CD8-positive, alpha-beta memory T cell (primary cell): ENCODE data around the gene P4HTM. TPM values are rescaled to one million over a fixed set of nuclear protein-coding genes. Genes with fewer than 3 reads are reported as not detected.

Experiments
- CTCF ChIA-PET: fragments of 350-600 bp; sonication (Branson Sonifier 250); formaldehyde crosslinking; loops from one replicate; lab custom pipeline; 2021; ENCODE audit warnings: antibody characterized with exemption; lab: Charles Lee
- POLR2A ChIA-PET: fragments of 350-600 bp; sonication (Branson Sonifier 250); formaldehyde crosslinking; loops from one replicate; lab custom pipeline; 2021; ENCODE audit warnings: antibody characterized with exemption; lab: Charles Lee
- DNase-seq, 5 donors: peaks; one replicate each; pipeline versions ENCODE4 v3.0.0 to v3.0.0-alpha.2; 2020 to 2022; ENCODE audit warnings: mixed read lengths in 1 of 5
- H3K27ac ChIP-seq: one replicate; pipeline ENCODE4 v1.7.0; 2013; ENCODE audit warnings: low read depth, mild to moderate bottlenecking, low read length, moderate library complexity
- H3K27me3 ChIP-seq: 2 replicates; pipeline ENCODE4 v1.7.0; 2013; ENCODE audit warnings: low read length, mild to moderate bottlenecking; ENCODE audit not compliant: insufficient read depth, poor library complexity, severe bottlenecking
- H3K36me3 ChIP-seq: 2 replicates; pipeline ENCODE4 v1.7.0; 2013; ENCODE audit warnings: mild to moderate bottlenecking, low read length, moderate library complexity; ENCODE audit not compliant: insufficient read depth
- H3K4me1 ChIP-seq: 2 replicates; pipeline ENCODE4 v1.7.0; 2013; ENCODE audit warnings: mild to moderate bottlenecking, low read length, moderate library complexity; ENCODE audit not compliant: insufficient read depth
- H3K4me3 ChIP-seq: 2 replicates; pipeline ENCODE4 v1.7.0; 2013; ENCODE audit warnings: mild to moderate bottlenecking, low read length
- H3K9me3 ChIP-seq: 2 replicates; pipeline ENCODE4 v1.7.0; 2013; ENCODE audit warnings: mild to moderate bottlenecking, low read length
- H3K27ac Mint-ChIP-seq, 8 donors: one replicate each; pipeline ENCODE4 v1.8.0; 2020 to 2021; ENCODE audit warnings: mixed read lengths in 8 of 8, mild to moderate bottlenecking in 6 of 8, inconsistent platforms in 3 of 8, moderate library complexity in 3 of 8
- H3K27me3 Mint-ChIP-seq, 2 donors: one replicate each; pipeline ENCODE4 v1.8.0; 2020 to 2021; ENCODE audit warnings: mixed read lengths in 2 of 2, mild to moderate bottlenecking in 1 of 2, moderate library complexity in 1 of 2
- H3K36me3 Mint-ChIP-seq, 3 donors: one replicate each; pipeline ENCODE4 v1.8.0; 2020 to 2021; ENCODE audit warnings: mixed read lengths in 3 of 3, inconsistent platforms in 1 of 3, mild to moderate bottlenecking in 1 of 3
- H3K4me1 Mint-ChIP-seq, 3 donors: one replicate each; pipeline ENCODE4 v1.8.0; 2020 to 2021; ENCODE audit warnings: mixed read lengths in 3 of 3, inconsistent platforms in 1 of 3, mild to moderate bottlenecking in 1 of 3
- H3K4me3 Mint-ChIP-seq, 7 donors: one replicate each; pipeline ENCODE4 v1.8.0; 2020 to 2021; ENCODE audit warnings: mixed read lengths in 7 of 7, mild to moderate bottlenecking in 6 of 7, moderate library complexity in 4 of 7, inconsistent platforms in 2 of 7
- H3K9me3 Mint-ChIP-seq, 5 donors: one replicate each; pipeline ENCODE4 v1.8.0; 2020 to 2022; ENCODE audit warnings: mixed read lengths in 5 of 5, mild to moderate bottlenecking in 3 of 5, moderate library complexity in 2 of 5, inconsistent platforms in 1 of 5
- polyA plus RNA-seq: library from polyadenylated mRNA; unstranded; fragments of 300-500 nt; fragmentation: Illumina TruSeq; gene quantifications from one replicate; pipeline ENCODE4 v1.2.3, GENCODE V29; 2021
- total RNA-seq, 2 experiments: library from RNA; stranded (reverse); gene quantifications; one replicate each; pipeline ENCODE4 v1.2.3, GENCODE V29; 2021

P4HTM gene
- total and polyA plus RNA-seq, 3 experiments from 2014 or later: 28.6 to 35.0 (median 33.0) TPM

DNA sequence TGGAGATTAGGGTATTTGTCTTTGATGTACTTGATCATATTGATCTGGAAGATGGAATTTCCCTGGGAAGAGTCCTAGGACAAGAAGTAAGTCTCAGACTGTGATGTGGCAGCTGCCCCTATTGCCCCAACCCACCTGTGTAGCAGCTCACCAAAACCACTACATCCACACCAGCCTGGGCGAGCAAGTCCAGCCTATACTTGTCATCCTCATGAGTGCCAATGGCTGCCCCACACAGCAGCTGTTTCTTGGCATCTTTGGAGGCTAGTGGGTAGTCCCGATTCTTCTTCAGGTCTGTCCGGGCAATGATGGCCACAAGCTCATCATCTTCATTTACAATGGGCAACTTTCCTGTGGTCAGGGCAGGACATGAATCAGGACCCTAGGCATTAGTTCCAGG is 36.5 kb downstream of the P4HTM start:
- Mint-ChIP-seq H3K9me3 (peaks cover 0 to 2% (median 0%) of the 10 kb centered on the region in 5 donors), H3K36me3 (peaks cover 0 to 69% (median 11%) of the 10 kb centered on the region in 3 donors), H3K4me3 (peak overlapping the region in 2 of 7 donors; percentile 5 to 87), H3K27me3 (peaks cover 0 to 2% of the 10 kb centered on the region in 2 donors), H3K4me1 (peaks cover 33 to 67% (median 39%) of the 10 kb centered on the region in 3 donors), H3K27ac (peak overlapping the region in 6 of 8 donors; percentile 56 to 95 (median 74))
- CTCF ChIA-PET: interaction anchor here (1.0 to 7.7 kb wide), 3 partner anchors 9 to 39 kb away, joined by 3 to 121 read pairs (median 5); partner anchors contain the start of gene WDR6
- Histone ChIP-seq H3K4me3 (no peak overlapping the region), H3K4me1 (peaks cover 26% of the 10 kb centered on the region), H3K27me3 (no peaks in the 10 kb centered on the region), H3K9me3 (no peaks in the 10 kb centered on the region), H3K27ac (no peak overlapping the region), H3K36me3 (peaks cover 38% of the 10 kb centered on the region)
- DNase-seq: no peak
- POLR2A ChIA-PET: interaction anchor here (0.5 to 1.2 kb wide), 2 partner anchors 37 to 104 kb away, joined by 3 to 4 read pairs; partner anchors contain the start of gene P4HTM

GRCh38 chr3:49027634-49028033 is 37.6 kb downstream of the P4HTM start:
- peaks cover 49% of the 10 kb centered on the region for H3K36me3 ChIP-seq
- H3K9me3 Mint-ChIP-seq: peaks cover 0 to 2% (median 0%) of the 10 kb centered on the region in 5 donors
- H3K4me1 ChIP-seq: peaks cover 24% of the 10 kb centered on the region
- H3K27me3 ChIP-seq: no peaks in the 10 kb centered on the region
- H3K4me1 Mint-ChIP-seq: peaks cover 33 to 60% (median 39%) of the 10 kb centered on the region in 3 donors
- H3K4me3 ChIP-seq: no peak overlapping the region
- no peak for DNase-seq
- H3K4me3 Mint-ChIP-seq: peak overlapping the region in 3 of 7 donors; percentile 3 to 93 (median 87)
- peaks cover 0 to 2% of the 10 kb centered on the region in 2 donors for H3K27me3 Mint-ChIP-seq
- ChIA-PET CTCF (interaction anchor here (2.2 kb wide), 2 partner anchors 10 to 20 kb away, joined by 11 read pairs; partner anchors contain the start of genes DALRD3 and WDR6), POLR2A (no interaction called here)
- peak overlapping the region; percentile 79 to 100 (median 98) for H3K27ac Mint-ChIP-seq
- H3K27ac ChIP-seq: no peak overlapping the region
- peaks cover 0 to 75% (median 17%) of the 10 kb centered on the region in 3 donors for H3K36me3 Mint-ChIP-seq
- no peaks in the 10 kb centered on the region for H3K9me3 ChIP-seq

DNA sequence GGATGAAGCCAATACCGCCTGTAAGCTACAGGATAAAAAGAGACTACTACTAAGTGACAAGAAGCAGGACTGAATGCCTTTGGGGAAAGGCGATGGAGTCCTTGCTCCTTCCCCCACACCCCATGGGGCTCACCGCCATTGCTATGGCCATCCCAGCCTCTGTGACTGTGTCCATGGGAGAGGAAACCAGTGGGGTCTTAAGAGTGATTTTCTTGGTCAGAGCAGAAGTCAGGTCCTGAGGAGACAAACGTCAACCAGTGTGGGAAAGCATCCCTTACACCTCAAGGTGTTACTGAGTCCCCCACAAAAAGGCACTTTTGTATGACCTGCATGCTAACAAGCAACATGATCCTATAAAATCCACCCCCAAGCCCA is 38.2 kb downstream of the P4HTM start:
- H3K36me3 Mint-ChIP-seq: peaks cover 0 to 75% (median 17%) of the 10 kb centered on the region in 3 donors
- H3K9me3 ChIP-seq: no peaks in the 10 kb centered on the region
- H3K4me1 ChIP-seq: peaks cover 17% of the 10 kb centered on the region
- H3K4me1 Mint-ChIP-seq: peaks cover 27 to 53% (median 34%) of the 10 kb centered on the region in 3 donors
- ChIA-PET POLR2A (interaction anchor here (1.9 kb wide), 3 partner anchors 10 to 39 kb away, joined by 15 to 42 read pairs (median 19); partner anchors contain the start of genes DALRD3, P4HTM and WDR6), CTCF (interaction anchor here (0.9 to 2.2 kb wide), 6 partner anchors 10 to 92 kb away, joined by 3 to 22 read pairs (median 10); partner anchors contain the start of genes DALRD3, P4HTM, QRICH1 and USP19)
- peak overlapping the region; percentile 88 for H3K27ac ChIP-seq
- H3K36me3 ChIP-seq: peaks cover 55% of the 10 kb centered on the region
- H3K4me3 Mint-ChIP-seq: peak overlapping the region; percentile 87 to 98 (median 93)
- H3K27me3 Mint-ChIP-seq: peaks cover 0 to 2% of the 10 kb centered on the region in 2 donors
- no peak for DNase-seq
- H3K4me3 ChIP-seq: peak overlapping the region; percentile 73
- H3K9me3 Mint-ChIP-seq: peaks cover 0 to 2% (median 0%) of the 10 kb centered on the region in 5 donors
- H3K27me3 ChIP-seq: no peaks in the 10 kb centered on the region
- peak overlapping the region; percentile 95 to 100 (median 98) for H3K27ac Mint-ChIP-seq

GRCh38 chr3:49028673-49029562 is 38.9 kb downstream of the P4HTM start, which contains the start of gene IMPDH2:
TSS of gene IMPDH2 (minus strand) at chr3:49029398. CDS start at chr3:49029350, 48 bp downstream.
- Mint-ChIP-seq H3K27ac (peak within 1 kb of the TSS; percentile 95 to 100 (median 98)), H3K4me3 (peak within 1 kb of the TSS; percentile 87 to 98 (median 93)), H3K4me1 (peaks cover 24 to 49% (median 32%) of the 10 kb centered on the region in 3 donors), H3K36me3 (peaks cover 0 to 75% (median 15%) of the 10 kb centered on the region in 3 donors), H3K9me3 (peaks cover 0 to 2% (median 0%) of the 10 kb centered on the region in 5 donors), H3K27me3 (peaks cover 0 to 2% of the 10 kb centered on the region in 2 donors)
- Histone ChIP-seq H3K9me3 (no peaks in the 10 kb centered on the region), H3K4me1 (peaks cover 16% of the 10 kb centered on the region), H3K4me3 (peak within 1 kb of the TSS; percentile 73), H3K27me3 (no peaks in the 10 kb centered on the region), H3K27ac (peak within 1 kb of the TSS; percentile 88), H3K36me3 (peaks cover 55% of the 10 kb centered on the region)
- POLR2A ChIA-PET: interaction anchor here (0.5 to 1.9 kb wide), 13 partner anchors 11 to 1554 kb away, joined by 3 to 42 read pairs (median 5); partner anchors contain the start of genes DALRD3, P4HTM, QRICH1 and USP19
- CTCF ChIA-PET: interaction anchor here (0.6 to 2.2 kb wide), 12 partner anchors 9 to 129 kb away, joined by 3 to 22 read pairs (median 6); partner anchors contain the start of genes DALRD3, P4HTM, QRICH1 and USP19
- DNase-seq: peak; percentile 88 to 96 (median 92)

DNA sequence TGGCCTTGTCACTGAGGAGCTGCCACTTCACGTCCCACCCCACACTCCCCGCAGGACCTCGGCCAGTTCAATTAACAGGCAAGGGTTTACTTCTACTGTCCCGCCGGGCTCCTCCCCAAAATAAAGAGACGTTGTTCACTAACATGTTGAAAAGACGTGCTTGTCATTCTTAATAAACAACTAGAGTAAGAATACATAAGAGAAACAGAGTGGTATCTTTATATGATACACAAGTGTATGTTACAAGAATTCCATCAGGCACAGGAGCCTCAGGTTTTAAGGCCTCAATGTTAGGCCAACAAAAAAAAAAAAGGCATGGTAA is 39.5 kb downstream of the P4HTM start:
- H3K27ac ChIP-seq: peak overlapping the region; percentile 88
- no peaks in the 10 kb centered on the region for H3K27me3 ChIP-seq
- H3K4me1 Mint-ChIP-seq: peaks cover 22 to 46% (median 32%) of the 10 kb centered on the region in 3 donors
- H3K4me1 ChIP-seq: peaks cover 16% of the 10 kb centered on the region
- ChIA-PET POLR2A (interaction anchor here (0.5 to 1.9 kb wide), 13 partner anchors 12 to 1555 kb away, joined by 3 to 42 read pairs (median 5); partner anchors contain the start of genes DALRD3, P4HTM, QRICH1 and USP19), CTCF (interaction anchor here (0.6 to 2.2 kb wide), 11 partner anchors 9 to 128 kb away, joined by 3 to 22 read pairs (median 6); partner anchors contain the start of genes DALRD3, P4HTM, QRICH1 and WDR6)
- peaks cover 0 to 2% (median 0%) of the 10 kb centered on the region in 5 donors for H3K9me3 Mint-ChIP-seq
- H3K36me3 ChIP-seq: peaks cover 52% of the 10 kb centered on the region
- H3K27ac Mint-ChIP-seq: peak overlapping the region; percentile 95 to 100 (median 98)
- H3K9me3 ChIP-seq: no peaks in the 10 kb centered on the region
- H3K4me3 ChIP-seq: no peak overlapping the region
- H3K27me3 Mint-ChIP-seq: peaks cover 0 to 2% of the 10 kb centered on the region in 2 donors
- DNase-seq: no peak
- H3K4me3 Mint-ChIP-seq: peak overlapping the region; percentile 87 to 98 (median 93)
- H3K36me3 Mint-ChIP-seq: peaks cover 0 to 73% (median 10%) of the 10 kb centered on the region in 3 donors

DNA sequence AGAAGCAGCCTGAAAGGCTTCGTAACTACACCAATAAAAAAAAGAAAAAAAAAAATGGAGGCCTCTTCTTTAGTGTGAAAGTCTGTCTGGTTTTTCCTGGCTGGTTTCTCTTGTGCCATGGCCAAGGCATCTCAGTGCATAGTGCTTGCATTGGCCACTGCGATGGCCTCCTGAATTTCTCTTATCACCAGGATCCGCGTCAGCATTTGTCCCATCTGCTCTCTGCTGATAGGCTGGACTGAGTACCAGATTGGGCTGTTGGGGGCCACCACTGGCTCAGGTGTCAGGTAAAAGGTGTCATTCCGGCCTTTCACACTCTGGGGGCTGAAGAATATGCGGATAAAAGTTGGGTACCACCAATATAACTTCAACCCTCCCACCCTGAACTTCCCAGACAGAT is 40.3 kb downstream of the P4HTM start:
- H3K27ac Mint-ChIP-seq: peak overlapping the region in 6 of 8 donors; percentile 69 to 98 (median 88)
- H3K36me3 ChIP-seq: peaks cover 52% of the 10 kb centered on the region
- peaks cover 0 to 72% (median 12%) of the 10 kb centered on the region in 3 donors for H3K36me3 Mint-ChIP-seq
- no peaks in the 10 kb centered on the region for H3K9me3 ChIP-seq
- no peak for DNase-seq
- CTCF ChIA-PET: interaction anchor here (1.0 to 2.0 kb wide), 3 partner anchors 9 to 64 kb away, joined by 3 to 9 read pairs (median 4); partner anchors contain the start of genes NDUFAF3 and QRICH1
- no peak overlapping the region for H3K27ac ChIP-seq
- no peaks in the 10 kb centered on the region for H3K27me3 ChIP-seq
- H3K4me3 Mint-ChIP-seq: peak overlapping the region in 1 of 7 donors; percentile 44
- H3K4me3 ChIP-seq: no peak overlapping the region
- POLR2A ChIA-PET: no interaction called here
- peaks cover 16% of the 10 kb centered on the region for H3K4me1 ChIP-seq
- peaks cover 23 to 40% (median 31%) of the 10 kb centered on the region in 3 donors for H3K4me1 Mint-ChIP-seq
- H3K9me3 Mint-ChIP-seq: peaks cover 0 to 2% (median 0%) of the 10 kb centered on the region in 5 donors
- H3K27me3 Mint-ChIP-seq: peaks cover 0 to 2% of the 10 kb centered on the region in 2 donors

DNA sequence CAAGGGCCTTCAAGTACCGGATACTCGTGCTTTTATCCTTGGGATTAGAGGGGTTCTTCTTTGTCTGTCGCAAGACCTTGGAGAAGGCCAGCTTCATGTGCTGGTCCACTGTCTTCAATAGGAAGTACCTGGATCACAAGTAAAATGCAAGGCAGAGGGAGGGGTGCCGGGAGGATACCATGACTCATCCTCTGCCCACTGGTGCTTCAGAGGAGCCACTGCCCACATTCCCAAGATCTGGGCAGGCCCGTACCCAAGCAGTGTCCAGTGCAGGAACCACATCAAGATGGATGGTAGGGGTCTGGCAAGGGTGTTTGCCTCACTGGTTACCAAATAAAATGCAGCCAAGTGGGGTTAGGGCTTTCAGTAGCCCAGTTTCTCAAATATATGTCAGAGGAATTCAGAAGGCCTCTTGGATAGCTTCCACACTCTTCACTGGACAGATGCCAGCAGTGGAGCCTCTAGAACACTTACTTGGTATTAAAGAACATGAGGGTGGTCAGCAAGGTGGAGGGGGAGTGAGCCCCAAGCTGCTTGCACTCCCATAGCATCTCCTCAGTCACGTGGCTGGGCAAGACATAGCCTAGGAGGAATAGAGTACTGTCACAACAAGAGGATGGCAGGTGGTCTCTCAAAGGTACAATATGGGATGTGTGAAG is 42.7 kb downstream of the P4HTM start:
- peak overlapping the region in 3 of 8 donors; percentile 21 to 95 (median 67) for H3K27ac Mint-ChIP-seq
- CTCF ChIA-PET: interaction anchor here (1.2 to 2.0 kb wide), 2 partner anchors 11 to 45 kb away, joined by 3 to 11 read pairs; partner anchors contain the start of gene NDUFAF3

More for the DNA sequence above, 42.7 kb downstream of the P4HTM start:
- Mint-ChIP-seq H3K36me3 (peaks cover 0 to 73% (median 12%) of the 10 kb centered on the region in 3 donors), H3K4me1 (peaks cover 18 to 20% (median 19%) of the 10 kb centered on the region in 3 donors), H3K27me3 (peaks cover 0 to 2% of the 10 kb centered on the region in 2 donors), H3K4me3 (no peak overlapping the region), H3K9me3 (peaks cover 0 to 2% (median 0%) of the 10 kb centered on the region in 5 donors)
- no peak overlapping the region for H3K27ac ChIP-seq
- H3K4me1 ChIP-seq: peaks cover 16% of the 10 kb centered on the region
- peaks cover 46% of the 10 kb centered on the region for H3K36me3 ChIP-seq
- H3K4me3 ChIP-seq: no peak overlapping the region
- H3K27me3 ChIP-seq: no peaks in the 10 kb centered on the region
- no peak for DNase-seq
- POLR2A ChIA-PET: no interaction called here
- no peaks in the 10 kb centered on the region for H3K9me3 ChIP-seq
